RCC 7860 (cell line): ENCODE measurements around the gene CCDC92B.
"Not testable (repeated sequence)": the region's sequence is repeated elsewhere in the genome, so short reads cannot be mapped to it uniquely, and the experiment has no call there.

Experiments
- DNase-seq: peaks from one replicate; pipeline ENCODE4 v3.0.0-alpha.2; 2015; ENCODE audit warnings: low spot score
- FAIRE-seq: peaks from 2 replicates; lab custom pipeline; 2012; peaks lifted over from hg19 to GRCh38; lab: Jason Lieb, UNC

CCDC92B gene

GRCh38 chr17:2691069-2691871 lies 58.2 kb downstream of the CCDC92B start:
- DNase-seq (no peak), FAIRE-seq (no peak)

DNA sequence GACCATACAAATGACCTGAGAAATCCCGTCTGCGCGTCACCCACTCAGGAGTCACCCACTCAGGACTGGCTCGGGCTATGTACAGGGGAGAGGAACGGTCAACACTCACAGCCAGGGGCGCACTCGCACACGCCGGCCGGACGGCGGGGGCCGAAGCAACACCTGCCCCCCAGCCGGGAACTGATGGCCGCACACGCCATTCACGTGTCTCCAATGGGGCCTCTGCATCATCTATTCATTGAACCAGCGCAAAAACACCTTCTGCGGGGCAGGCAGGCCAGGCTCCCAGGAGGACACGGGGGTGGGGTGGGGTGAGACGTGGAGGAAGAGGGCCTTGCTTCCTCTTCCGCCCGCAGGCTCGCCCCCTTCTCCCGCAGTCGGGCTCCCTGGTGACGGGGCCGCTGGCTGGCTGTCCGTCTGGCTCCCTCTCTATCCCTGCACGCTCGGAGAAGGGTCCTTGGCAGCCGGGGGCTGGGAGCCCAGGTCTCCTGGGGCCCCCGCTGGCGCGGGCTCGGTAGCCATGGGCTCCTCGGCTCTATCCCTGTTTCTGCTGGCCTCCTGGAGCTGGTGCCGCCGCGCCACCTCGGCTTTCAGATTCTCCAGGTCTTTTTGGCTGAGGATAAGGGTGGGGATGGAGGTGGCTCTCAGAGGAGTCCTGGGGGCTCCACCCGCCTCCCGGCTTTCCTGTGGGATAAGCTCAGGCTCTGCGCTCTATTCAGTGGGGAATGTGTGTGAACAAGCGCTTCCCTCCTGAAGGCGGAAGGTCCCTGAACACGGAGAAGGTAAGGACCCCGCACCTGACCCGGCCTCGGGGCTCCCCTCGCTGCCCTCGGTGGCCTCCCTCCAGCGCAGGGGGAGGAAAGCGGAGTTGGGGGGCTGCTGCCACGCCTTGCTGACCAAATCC lies 59.0 kb downstream of the CCDC92B start:
- FAIRE-seq (no peak), DNase-seq (no peak)

GRCh38 chr17:2689411-2690164 lies 59.9 kb downstream of the CCDC92B start:
- FAIRE-seq (no peak), DNase-seq (no peak)

GRCh38 chr17:2688351-2689342 lies 60.8 kb downstream of the CCDC92B start:
- FAIRE-seq (no peak), DNase-seq (no peak)

GRCh38 chr17:2687074-2687418 lies 62.4 kb downstream of the CCDC92B start:
- no peak for DNase-seq
- no peak for FAIRE-seq

DNA sequence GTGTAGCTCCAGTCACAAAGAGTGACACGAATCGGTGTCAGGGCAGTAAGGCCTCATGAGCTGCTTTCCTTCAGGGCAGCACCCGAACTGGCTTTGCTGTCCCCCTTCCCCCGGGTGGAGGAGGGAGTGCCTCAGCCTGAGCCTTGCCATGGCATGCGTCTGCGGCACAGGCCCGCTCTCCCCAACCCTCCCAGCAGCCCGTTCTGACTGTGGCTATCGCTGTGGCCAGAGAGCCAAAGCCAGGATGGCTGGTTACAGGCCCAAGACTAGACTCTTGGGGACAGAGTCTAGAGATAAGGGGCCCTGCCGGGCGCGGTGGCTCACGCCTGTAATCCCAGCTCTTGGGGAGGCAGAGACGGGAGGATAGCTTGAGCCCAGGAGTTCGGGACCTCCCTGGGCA lies 63.8 kb downstream of the CCDC92B start:
- no peak for FAIRE-seq

DNA sequence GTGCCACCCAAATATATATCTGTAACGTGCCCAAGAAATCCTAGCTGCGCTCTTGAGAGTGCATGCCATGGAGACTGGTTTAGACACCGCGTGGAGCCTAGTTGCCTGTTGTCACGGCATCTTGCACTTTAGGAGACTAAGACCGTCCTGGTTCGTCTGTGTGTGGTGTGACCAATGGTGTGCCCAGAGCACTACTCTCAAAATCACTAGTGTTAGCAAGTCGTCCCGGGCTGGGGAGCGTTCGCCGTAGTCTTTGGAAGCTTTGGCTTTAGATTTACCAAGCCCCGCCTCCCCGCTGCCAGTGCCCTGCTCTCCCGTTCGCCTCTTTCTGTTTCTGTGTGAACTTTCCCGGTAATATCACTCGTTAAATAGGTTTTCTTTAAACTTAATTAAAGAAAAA lies 64.9 kb downstream of the CCDC92B start:
- FAIRE-seq (no peak), DNase-seq (no peak)

More for the DNA sequence above, 63.8 kb downstream of the CCDC92B start:
- no peak for DNase-seq

DNA sequence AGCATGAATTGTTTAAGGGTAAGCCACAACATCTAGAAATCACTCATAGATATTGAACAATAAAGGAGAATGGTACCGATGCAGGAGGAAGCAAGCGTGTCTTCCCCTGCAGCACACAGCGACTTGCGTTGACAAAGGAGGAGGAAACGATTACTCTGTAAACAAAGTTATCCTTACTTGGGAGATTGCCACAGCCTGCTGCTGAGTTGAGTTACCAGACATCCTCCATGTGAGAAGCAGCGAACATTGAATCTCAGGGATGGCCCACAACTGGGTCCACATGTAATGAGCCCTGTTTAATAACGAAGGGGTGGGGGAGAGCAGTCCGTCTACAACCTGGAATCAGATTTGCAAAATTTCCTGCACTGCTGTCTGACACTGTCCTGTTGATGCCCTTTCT lies 65.5 kb downstream of the CCDC92B start:
- DNase-seq = no peak

GRCh38 chr17:2682176-2682938 lies 67.1 kb downstream of the CCDC92B start:
- DNase-seq (no peak), FAIRE-seq (no peak)

More for the DNA sequence above, 65.5 kb downstream of the CCDC92B start:
- FAIRE-seq = no peak

DNA sequence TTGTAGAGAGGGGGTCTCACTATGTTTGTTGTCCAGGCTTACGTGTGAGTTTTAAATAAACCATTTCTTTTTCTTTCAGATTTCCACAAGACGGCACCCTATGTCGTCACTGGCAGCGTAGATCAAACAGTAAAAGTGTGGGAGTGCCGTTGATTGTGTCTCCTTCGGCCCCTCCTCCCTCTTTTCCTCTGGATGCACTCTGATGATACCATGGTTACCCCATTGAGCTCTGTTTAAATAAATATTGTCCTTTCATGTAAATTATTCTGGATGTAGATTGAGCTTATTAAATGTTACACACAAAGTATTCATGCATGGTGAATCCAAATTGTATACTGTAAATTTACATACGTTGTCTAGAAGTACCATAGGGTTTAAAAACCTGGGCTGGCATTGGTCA lies 67.8 kb downstream of the CCDC92B start:
- no peak for FAIRE-seq

GRCh38 chr17:2680961-2681360 lies 68.5 kb downstream of the CCDC92B start:
- DNase-seq = no peak
- FAIRE-seq = no peak

More for the DNA sequence above, 67.8 kb downstream of the CCDC92B start:
- DNase-seq = no peak

DNA sequence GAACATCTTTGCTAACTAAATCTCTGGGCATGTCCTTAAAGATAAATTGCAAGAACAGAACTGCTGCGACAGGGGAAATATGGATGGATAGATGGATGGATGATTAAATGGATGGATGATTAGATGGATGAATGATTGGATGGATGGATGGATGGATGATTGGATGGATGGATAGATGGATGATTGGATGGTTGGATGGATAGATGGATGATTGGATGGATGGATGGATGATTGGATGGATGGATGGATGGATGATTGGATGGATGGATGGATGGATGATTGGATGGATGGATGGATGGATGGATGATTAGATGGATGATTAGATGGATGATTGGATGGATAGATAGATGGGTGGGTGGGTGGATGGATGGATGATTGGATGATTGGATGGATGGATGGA lies 70.2 kb downstream of the CCDC92B start:
- DNase-seq, FAIRE-seq: not testable (repeated sequence)
